Activated naive CD4-positive, alpha-beta T cell treated with anti-CD3 and anti-CD28 coated beads for 36 hours (primary cell): ENCODE data around the gene HUWE1. TPM values are rescaled to one million over a fixed set of nuclear protein-coding genes. Genes with fewer than 3 reads are reported as not detected.

Experiments used
- CTCF ChIA-PET: fragments of 350-600 bp; sonication (Branson Sonifier 250); formaldehyde crosslinking; loops from one replicate; lab custom pipeline; 2021; ENCODE audit warnings: antibody characterized with exemption; lab: Charles Lee
- DNase-seq: peaks from one replicate; pipeline ENCODE4 v3.0.0-alpha.2; 2020
- H3K27ac Mint-ChIP-seq: one replicate; pipeline ENCODE4 v1.8.0; 2021; ENCODE audit warnings: mild to moderate bottlenecking, mixed read lengths
- H3K27me3 Mint-ChIP-seq: one replicate; pipeline ENCODE4 v1.8.0; 2021; ENCODE audit warnings: low read depth, mixed read lengths
- H3K36me3 Mint-ChIP-seq: one replicate; pipeline ENCODE4 v1.8.0; 2021; ENCODE audit warnings: low read depth, mixed read lengths
- H3K4me1 Mint-ChIP-seq: one replicate; pipeline ENCODE4 v1.8.0; 2021; ENCODE audit warnings: low read depth, mixed read lengths
- H3K4me3 Mint-ChIP-seq: one replicate; pipeline ENCODE4 v1.8.0; 2021; ENCODE audit warnings: mild to moderate bottlenecking, moderate library complexity, mixed read lengths
- H3K9me3 Mint-ChIP-seq: one replicate; pipeline ENCODE4 v1.8.0; 2021; ENCODE audit warnings: mixed read lengths
- intact Hi-C: fragments of 100-400 bp; cut with micrococcal nuclease; formaldehyde crosslinking; loops from one replicate; pipeline ENCODE4 v1.15.1; 2023
- total RNA-seq, 2 experiments: library from RNA; stranded (reverse); gene quantifications; one replicate each; pipeline ENCODE4 v1.2.3, GENCODE V29; 2021

The HUWE1 gene
- total RNA-seq, 2 experiments from 2014 or later: 596 to 603 TPM

DNA sequence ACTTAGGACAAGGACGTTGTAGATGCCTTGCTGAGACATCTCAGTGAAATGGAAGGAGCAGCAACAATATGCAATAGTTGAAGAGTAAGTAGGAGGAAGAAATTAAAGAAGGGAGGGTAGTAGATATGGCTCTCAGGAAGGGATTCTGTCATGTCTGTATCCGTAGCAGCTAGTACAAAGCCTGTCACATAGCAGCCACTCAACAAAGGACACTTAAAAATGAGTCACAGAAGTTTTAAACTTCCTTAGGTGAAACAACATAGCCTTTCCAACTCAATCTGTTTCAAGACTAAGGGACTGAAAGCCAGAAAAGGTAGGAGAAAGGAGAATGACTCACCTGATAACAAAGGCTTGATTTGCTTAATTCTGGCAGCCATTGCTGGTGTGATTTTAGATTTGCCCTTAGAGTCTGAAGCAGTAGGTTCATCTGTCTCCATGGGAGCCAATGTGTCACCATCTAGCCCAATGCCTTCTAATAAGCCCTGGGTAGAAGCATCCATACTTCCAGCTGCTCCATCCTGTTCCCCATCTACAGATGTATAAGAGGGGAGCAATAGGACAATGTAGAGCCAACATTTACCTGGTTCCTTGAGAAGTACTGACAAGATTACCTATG is 86.6 kb downstream of the HUWE1 start:
- H3K4me3 Mint-ChIP-seq: no peak overlapping the region
- no peaks in the 10 kb centered on the region for H3K9me3 Mint-ChIP-seq
- intact Hi-C loops: no loop called here
- H3K27ac Mint-ChIP-seq: peak overlapping the region; percentile 48
- peaks cover 19% of the 10 kb centered on the region for H3K4me1 Mint-ChIP-seq
- DNase-seq: no peak
- peaks cover 30% of the 10 kb centered on the region for H3K36me3 Mint-ChIP-seq
- CTCF ChIA-PET: no interaction called here
- H3K27me3 Mint-ChIP-seq: no peaks in the 10 kb centered on the region

- DNase-seq: no peak
- intact Hi-C loops: no loop called here
- CTCF ChIA-PET: interaction anchor here (0.6 kb wide), 1 partner anchor 117 kb away, joined by 3 read pairs; no protein-coding TSS in a partner anchor
- no peak overlapping the region for H3K4me3 Mint-ChIP-seq
- no peak overlapping the region for H3K27ac Mint-ChIP-seq
- H3K4me1 Mint-ChIP-seq: peaks cover 19% of the 10 kb centered on the region
- H3K9me3 Mint-ChIP-seq: no peaks in the 10 kb centered on the region
- H3K36me3 Mint-ChIP-seq: peaks cover 37% of the 10 kb centered on the region
- no peaks in the 10 kb centered on the region for H3K27me3 Mint-ChIP-seq
Observed at GRCh38 chrX:53598169-53598568, 88.3 kb downstream of the HUWE1 start.

DNA sequence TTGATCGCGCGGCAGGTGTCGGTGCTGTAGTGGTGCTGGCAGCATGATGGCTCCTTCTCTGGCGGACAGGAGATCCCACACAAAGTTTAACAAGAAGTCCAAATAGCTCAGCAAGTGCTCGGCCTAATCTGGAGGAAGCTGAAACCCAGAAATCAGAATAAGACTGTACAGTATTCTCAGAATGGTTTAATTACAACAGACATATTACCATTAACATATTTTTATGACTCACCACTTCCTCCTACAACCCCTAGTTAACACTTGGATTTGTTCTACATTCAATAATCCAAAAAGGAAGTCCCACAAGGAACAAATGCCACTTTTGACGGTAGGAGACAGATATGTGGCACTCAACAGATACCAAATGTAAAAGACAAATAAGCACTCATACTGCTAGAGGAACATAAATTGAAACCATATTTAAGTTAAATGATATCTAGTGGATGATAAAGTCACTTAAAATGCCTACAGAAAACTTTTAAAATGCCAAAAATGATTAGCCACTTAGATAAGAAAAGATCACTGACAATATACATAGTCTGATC is 91.2 kb downstream of the HUWE1 start:
- Mint-ChIP-seq H3K4me1 (peaks cover 11% of the 10 kb centered on the region), H3K27ac (no peak overlapping the region), H3K9me3 (no peaks in the 10 kb centered on the region), H3K27me3 (no peaks in the 10 kb centered on the region), H3K4me3 (no peak overlapping the region), H3K36me3 (peaks cover 45% of the 10 kb centered on the region)
- intact Hi-C loops: no loop called here
- CTCF ChIA-PET: no interaction called here
- no peak for DNase-seq

DNA sequence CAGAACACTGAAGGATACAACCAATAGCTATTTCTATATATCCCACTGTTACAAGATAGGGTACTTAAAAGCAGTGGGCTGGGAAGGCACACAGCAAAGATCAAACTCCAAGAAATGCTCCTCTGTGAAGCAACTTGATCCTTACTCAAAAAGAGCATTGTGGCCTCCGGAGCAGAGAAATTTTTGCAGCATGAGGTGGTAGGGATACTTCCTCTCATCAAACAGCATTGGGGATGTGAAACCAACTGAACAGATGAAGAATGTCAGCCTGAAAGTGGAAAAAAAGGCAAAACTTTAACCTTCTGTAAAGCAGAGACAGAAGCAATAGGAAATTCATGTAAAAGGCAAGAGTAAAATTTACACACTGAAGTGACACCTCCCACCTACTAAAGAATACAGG is 92.2 kb downstream of the HUWE1 start:
- Mint-ChIP-seq H3K27ac (no peak overlapping the region), H3K36me3 (peaks cover 48% of the 10 kb centered on the region), H3K4me3 (no peak overlapping the region), H3K4me1 (peaks cover 10% of the 10 kb centered on the region), H3K9me3 (no peaks in the 10 kb centered on the region), H3K27me3 (no peaks in the 10 kb centered on the region)
- no peak for DNase-seq
- CTCF ChIA-PET: no interaction called here
- intact Hi-C loops: no loop called here

DNA sequence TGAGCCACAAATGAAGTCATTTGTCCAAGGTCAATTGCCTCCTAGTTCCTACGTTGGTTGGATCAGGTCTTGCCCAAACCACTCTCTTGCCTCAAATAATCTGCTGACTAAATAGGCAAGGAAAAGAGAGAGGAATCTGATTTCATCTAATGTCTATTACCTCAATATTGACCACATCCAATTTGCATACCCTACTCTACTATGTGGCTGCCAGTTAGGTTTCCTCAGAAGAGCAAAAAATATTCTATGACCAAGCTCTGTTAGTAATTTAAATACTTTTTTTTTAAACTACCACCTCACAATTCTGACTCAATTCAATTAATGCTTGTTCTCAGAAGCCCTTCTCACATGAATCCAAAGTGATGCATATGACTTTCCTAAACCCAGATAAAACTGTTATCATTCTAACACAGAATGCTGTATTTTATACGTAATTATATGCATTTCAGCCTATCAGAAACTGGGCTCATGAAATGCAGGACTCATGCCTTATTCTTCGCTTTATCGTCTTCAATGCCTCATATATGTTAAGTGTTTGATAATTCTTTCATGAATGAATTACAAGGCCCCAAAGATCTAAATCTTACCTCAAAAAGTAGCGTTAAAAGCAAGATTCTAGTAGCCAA is 98.6 kb downstream of the HUWE1 start:
- CTCF ChIA-PET: no interaction called here
- peaks cover 7% of the 10 kb centered on the region for H3K4me1 Mint-ChIP-seq
- no peaks in the 10 kb centered on the region for H3K27me3 Mint-ChIP-seq

DNA sequence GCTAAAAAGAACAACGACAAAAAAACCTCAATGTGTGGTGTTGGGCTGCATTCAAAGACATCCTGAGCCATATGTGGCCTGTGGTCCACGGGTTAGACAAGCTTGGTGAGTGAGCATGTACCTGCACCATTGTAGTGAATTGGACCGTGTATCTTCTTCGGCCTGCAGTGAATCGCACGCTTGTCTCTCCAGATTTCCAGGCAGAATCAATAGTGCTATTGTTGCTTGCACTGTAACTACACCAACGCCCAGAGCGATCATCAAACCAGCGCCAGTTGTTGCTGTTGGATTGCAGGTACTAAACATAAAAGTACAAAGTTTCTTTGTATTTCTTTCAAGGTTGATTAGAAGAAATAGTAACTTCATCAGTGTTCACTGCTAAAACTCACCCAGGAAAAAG is 101.6 kb downstream of the HUWE1 start:
- Mint-ChIP-seq H3K4me3 (no peak overlapping the region), H3K4me1 (peaks cover 7% of the 10 kb centered on the region), H3K9me3 (no peaks in the 10 kb centered on the region), H3K27me3 (no peaks in the 10 kb centered on the region), H3K36me3 (peaks cover 51% of the 10 kb centered on the region), H3K27ac (no peak overlapping the region)
- intact Hi-C loops: no loop called here
- DNase-seq: no peak
- CTCF ChIA-PET: no interaction called here

More for the DNA sequence above, 98.6 kb downstream of the HUWE1 start:
- DNase-seq: no peak
- Mint-ChIP-seq H3K27ac (peak overlapping the region; percentile 13), H3K4me3 (no peak overlapping the region), H3K9me3 (no peaks in the 10 kb centered on the region), H3K36me3 (peaks cover 50% of the 10 kb centered on the region)
- intact Hi-C loops: no loop called here

DNA sequence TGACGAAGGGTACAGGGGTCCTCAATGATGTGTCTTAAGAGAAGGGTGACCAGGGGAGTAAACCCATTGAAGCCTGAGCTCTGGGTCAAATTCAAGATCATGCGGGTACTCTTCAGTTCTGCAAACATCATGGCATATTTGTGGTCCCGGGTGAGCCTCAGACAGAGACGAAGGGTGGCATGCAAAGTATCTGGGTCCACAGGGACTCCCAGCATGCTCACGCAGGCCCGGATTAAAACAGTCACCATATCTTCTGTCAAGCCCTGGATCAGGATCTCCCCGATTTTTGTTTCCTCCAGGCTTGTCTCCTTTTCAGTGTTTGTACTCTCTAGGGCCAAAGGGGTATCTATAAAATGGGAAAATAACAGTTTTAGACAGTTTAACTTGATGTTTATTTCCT is 102.9 kb downstream of the HUWE1 start:
- H3K27me3 Mint-ChIP-seq: no peaks in the 10 kb centered on the region
- H3K36me3 Mint-ChIP-seq: peaks cover 39% of the 10 kb centered on the region
- H3K9me3 Mint-ChIP-seq: no peaks in the 10 kb centered on the region
- H3K27ac Mint-ChIP-seq: no peak overlapping the region
- no peaks in the 10 kb centered on the region for H3K4me1 Mint-ChIP-seq
- no peak for DNase-seq
- intact Hi-C loops: no loop called here
- CTCF ChIA-PET: no interaction called here
- no peak overlapping the region for H3K4me3 Mint-ChIP-seq

DNA sequence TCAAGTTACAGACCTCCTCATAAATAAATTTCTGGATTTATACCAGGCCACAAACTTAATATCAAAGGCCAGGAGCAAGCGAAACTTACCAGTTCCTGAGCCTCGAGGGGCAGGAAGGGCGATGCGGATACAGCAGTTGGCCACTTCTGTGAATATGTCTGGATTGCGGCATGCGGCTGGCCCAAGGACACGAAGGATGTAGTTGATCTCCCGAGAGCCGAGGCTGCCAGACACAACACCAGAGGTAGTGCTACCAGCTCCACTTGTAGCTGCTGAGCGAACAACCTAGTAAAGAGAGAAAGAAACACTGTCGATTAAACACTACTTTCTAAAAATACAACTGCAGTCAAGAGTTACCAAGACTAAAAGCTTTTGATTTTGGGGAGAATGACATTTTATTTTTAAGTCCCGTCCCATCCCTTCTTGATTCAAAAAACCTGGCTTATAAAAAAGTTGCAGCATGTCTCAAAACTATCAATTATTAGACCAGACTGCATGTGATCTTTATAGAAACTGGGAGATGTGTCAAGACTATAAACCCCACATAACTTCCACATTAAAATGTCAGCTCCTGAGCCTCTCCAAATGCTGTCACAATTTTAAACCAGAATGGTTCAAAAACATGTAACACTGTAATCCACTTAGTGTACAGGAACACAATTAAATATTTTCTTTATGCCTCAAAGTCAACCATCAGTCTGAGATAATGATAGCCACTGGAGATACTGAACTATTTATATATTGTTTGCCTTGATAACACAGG is 105.6 kb downstream of the HUWE1 start:
- H3K27me3 Mint-ChIP-seq: no peaks in the 10 kb centered on the region
- DNase-seq: no peak
- peaks cover 39% of the 10 kb centered on the region for H3K36me3 Mint-ChIP-seq
- H3K27ac Mint-ChIP-seq: no peak overlapping the region
- no peaks in the 10 kb centered on the region for H3K9me3 Mint-ChIP-seq
- no peak overlapping the region for H3K4me3 Mint-ChIP-seq
- intact Hi-C loops: no loop called here
- CTCF ChIA-PET: no interaction called here
- H3K4me1 Mint-ChIP-seq: no peaks in the 10 kb centered on the region

- no peak overlapping the region for H3K4me3 Mint-ChIP-seq
- no peaks in the 10 kb centered on the region for H3K27me3 Mint-ChIP-seq
- H3K36me3 Mint-ChIP-seq: peaks cover 36% of the 10 kb centered on the region
- DNase-seq: no peak
- H3K4me1 Mint-ChIP-seq: no peaks in the 10 kb centered on the region
- CTCF ChIA-PET: interaction anchor here (0.6 kb wide), 1 partner anchor 670 kb away, joined by 3 read pairs; no protein-coding TSS in a partner anchor
- H3K27ac Mint-ChIP-seq: no peak overlapping the region
- no peaks in the 10 kb centered on the region for H3K9me3 Mint-ChIP-seq
- intact Hi-C loops: no loop called here
Observed at GRCh38 chrX:53571494-53571893, 115.0 kb downstream of the HUWE1 start.

DNA sequence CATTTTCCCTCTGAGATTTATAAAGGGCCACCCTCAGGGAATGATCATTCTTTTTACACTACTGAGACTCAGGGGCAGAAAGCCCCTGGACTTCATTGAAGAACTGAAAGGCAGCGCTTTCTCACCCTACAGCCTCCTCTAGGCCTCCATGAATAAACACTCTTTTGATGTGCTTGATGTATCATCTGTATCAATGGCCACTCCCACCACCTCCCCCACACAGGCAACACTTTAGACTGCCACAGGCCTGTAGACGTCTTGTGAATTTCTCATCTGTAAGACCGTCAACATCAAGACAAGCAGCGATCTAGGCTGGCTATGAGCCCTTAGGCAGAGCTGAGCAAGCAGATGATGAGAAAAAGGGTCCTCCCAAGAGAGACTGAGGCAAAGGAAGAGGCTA is 123.2 kb downstream of the HUWE1 start:
- Mint-ChIP-seq H3K4me3 (no peak overlapping the region), H3K27ac (peak overlapping the region; percentile 39), H3K27me3 (no peaks in the 10 kb centered on the region), H3K36me3 (peaks cover 63% of the 10 kb centered on the region), H3K9me3 (no peaks in the 10 kb centered on the region), H3K4me1 (no peaks in the 10 kb centered on the region)
- CTCF ChIA-PET: no interaction called here
- DNase-seq: no peak
- intact Hi-C loops: no loop called here

- Mint-ChIP-seq H3K27me3 (no peaks in the 10 kb centered on the region), H3K9me3 (no peaks in the 10 kb centered on the region), H3K27ac (peak overlapping the region; percentile 31), H3K4me1 (no peaks in the 10 kb centered on the region), H3K4me3 (no peak overlapping the region), H3K36me3 (peaks cover 66% of the 10 kb centered on the region)
- CTCF ChIA-PET: no interaction called here
- intact Hi-C loops: no loop called here
- no peak for DNase-seq
Observed at GRCh38 chrX:53561912-53562311, 124.6 kb downstream of the HUWE1 start.

DNA sequence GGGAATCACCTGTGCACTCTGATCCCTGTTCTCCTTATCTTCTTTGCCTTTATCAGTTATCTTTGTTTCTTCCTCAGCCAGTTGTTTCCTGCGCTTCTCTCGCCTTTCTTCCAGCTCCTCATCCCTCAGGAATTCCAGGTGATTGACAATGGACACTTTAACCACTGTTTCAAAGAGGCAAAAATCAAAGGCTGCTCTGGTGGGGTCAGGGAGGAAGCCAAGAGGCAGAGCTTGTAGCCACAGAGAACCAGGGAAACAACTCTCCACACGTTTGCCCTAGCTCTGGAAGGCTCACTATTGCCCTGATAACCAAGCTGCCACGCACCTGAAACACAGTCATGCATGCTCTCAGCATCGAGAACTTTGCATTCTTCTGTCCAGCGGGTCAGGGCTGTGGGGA is 127.9 kb downstream of the HUWE1 start:
- intact Hi-C loops: no loop called here
- H3K9me3 Mint-ChIP-seq: no peaks in the 10 kb centered on the region
- H3K4me1 Mint-ChIP-seq: no peaks in the 10 kb centered on the region
- peaks cover 63% of the 10 kb centered on the region for H3K36me3 Mint-ChIP-seq
- H3K27me3 Mint-ChIP-seq: no peaks in the 10 kb centered on the region
- H3K4me3 Mint-ChIP-seq: no peak overlapping the region
- no peak overlapping the region for H3K27ac Mint-ChIP-seq
- no peak for DNase-seq
- CTCF ChIA-PET: no interaction called here
